ENCODE data around the gene SIRT4. TPM values are rescaled to one million over a fixed set of nuclear protein-coding genes. Genes with fewer than 3 reads are reported as not detected.

The SIRT4 gene
- total RNA-seq, 1 donor from 2014 or later = 4.5 TPM

DNA sequence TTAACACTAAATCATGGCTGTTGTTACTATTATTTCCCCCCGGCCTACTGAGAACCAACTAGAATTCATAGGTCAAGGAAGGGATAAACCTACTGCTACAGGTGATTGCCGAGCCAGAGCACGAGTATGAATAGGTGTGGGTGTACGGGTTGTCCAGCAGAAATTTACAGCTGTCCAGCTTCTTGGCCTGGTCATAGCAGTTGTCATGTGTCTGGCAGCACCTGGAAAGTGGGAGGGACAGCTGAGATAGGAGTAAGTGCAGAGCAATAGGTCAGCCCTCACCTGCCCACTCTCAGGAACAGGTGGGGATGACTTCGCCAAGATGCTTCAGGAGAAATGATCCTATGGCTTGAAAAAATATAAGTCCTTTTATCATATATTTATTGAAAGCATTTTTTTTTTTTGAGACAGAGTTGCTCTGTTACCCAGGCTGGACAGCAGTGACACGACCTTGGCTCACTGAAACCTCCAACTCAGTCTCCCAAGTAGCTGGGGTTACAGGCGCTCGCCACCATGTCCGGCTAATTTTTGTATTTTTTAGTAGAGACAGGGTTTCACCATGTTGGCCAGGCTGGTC is 22.8 kb downstream of the SIRT4 start:
- no peaks in the 10 kb centered on the region for H3K9me3 Mint-ChIP-seq (ENCODE audit: low read depth)
- H3K27ac Mint-ChIP-seq = no peak overlapping the region
- no peaks in the 10 kb centered on the region for H3K27me3 Mint-ChIP-seq
- TF ChIP-seq, protein P1, sequence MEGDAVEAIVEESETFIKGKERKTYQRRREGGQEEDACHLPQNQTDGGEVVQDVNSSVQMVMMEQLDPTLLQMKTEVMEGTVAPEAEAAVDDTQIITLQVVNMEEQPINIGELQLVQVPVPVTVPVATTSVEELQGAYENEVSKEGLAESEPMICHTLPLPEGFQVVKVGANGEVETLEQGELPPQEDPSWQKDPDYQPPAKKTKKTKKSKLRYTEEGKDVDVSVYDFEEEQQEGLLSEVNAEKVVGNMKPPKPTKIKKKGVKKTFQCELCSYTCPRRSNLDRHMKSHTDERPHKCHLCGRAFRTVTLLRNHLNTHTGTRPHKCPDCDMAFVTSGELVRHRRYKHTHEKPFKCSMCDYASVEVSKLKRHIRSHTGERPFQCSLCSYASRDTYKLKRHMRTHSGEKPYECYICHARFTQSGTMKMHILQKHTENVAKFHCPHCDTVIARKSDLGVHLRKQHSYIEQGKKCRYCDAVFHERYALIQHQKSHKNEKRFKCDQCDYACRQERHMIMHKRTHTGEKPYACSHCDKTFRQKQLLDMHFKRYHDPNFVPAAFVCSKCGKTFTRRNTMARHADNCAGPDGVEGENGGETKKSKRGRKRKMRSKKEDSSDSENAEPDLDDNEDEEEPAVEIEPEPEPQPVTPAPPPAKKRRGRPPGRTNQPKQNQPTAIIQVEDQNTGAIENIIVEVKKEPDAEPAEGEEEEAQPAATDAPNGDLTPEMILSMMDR (IDR thresholded peaks at IDR 0.05; ENCODE audit: unreplicated experiment) = no peak
- H3K36me3 Mint-ChIP-seq (ENCODE audit: insufficient read depth) = no peaks in the 10 kb centered on the region
- no peak for DNase-seq (ENCODE audit: low spot score, unreplicated experiment)
- peaks cover 33% of the 10 kb centered on the region for H3K4me1 Mint-ChIP-seq (ENCODE audit: low read depth)
- H3K4me3 Mint-ChIP-seq (ENCODE audit: low read depth) = no peak overlapping the region

DNA sequence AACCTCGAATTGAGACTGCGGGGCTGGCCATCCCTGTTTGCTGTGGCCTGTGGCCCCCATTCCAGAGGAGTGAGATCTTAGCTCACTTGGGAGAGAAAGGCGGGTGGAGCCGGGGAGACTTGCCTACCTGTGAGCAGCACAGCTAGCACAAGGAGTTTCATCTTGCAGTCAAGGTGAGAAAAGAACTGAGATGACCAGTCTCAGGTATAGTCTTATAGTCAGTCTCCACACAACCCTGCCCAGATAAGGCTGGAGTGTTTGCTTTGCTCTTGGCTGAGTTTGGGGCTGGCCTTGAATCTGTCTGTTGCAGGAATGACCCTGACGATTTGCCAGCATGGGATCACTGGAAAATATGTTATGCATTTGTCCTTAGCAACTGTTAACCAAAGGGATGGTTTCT is 25.5 kb downstream of the SIRT4 start, which contains the start of gene PLA2G1B:
TSS of gene PLA2G1B (minus strand) at position 187 of the 400 bp plus-strand sequence. CDS start at position 161, 26 bp downstream.
- H3K27ac Mint-ChIP-seq = peak within 1 kb of the TSS; percentile 15
- TF ChIP-seq, protein P1 (IDR thresholded peaks at IDR 0.05; ENCODE audit: unreplicated experiment) = no peak

DNA sequence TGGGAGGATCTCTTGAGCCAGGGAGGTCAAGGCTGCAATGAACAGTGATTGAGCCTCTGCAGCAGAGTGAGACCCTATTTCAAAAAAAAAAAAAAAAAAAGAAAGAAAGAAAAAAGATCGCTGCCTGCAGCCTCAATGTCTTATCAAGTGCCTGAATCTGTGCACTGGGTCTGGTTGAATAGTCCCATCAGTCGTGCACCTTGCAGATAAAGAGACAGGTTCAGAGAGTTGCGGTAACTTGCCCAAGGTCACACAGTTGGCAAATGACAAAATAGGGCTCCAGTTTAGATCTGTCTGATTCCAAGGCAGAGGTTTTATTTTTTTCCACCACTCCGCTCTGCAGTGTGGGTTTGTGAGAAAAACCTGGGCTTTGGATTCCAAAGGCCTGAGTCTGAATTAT is 26.1 kb downstream of the SIRT4 start:
- peaks cover 13% of the 10 kb centered on the region for H3K4me1 Mint-ChIP-seq (ENCODE audit: low read depth)
- H3K4me3 Mint-ChIP-seq (ENCODE audit: low read depth) = no peak overlapping the region
- no peak for DNase-seq (ENCODE audit: low spot score, unreplicated experiment)
- TF ChIP-seq, protein P1 (IDR thresholded peaks at IDR 0.05; ENCODE audit: unreplicated experiment) = no peak
- no peaks in the 10 kb centered on the region for H3K36me3 Mint-ChIP-seq (ENCODE audit: insufficient read depth)
- no peaks in the 10 kb centered on the region for H3K27me3 Mint-ChIP-seq
- H3K9me3 Mint-ChIP-seq (ENCODE audit: low read depth) = no peaks in the 10 kb centered on the region
- H3K27ac Mint-ChIP-seq = peak overlapping the region; percentile 15

More for the DNA sequence above, 25.5 kb downstream of the SIRT4 start, which contains the start of gene PLA2G1B:
- no peak for DNase-seq (ENCODE audit: low spot score, unreplicated experiment)
- H3K4me3 Mint-ChIP-seq (ENCODE audit: low read depth) = no peak within 1 kb of the TSS
- H3K36me3 Mint-ChIP-seq (ENCODE audit: insufficient read depth) = no peaks in the 10 kb centered on the region
- no peaks in the 10 kb centered on the region for H3K9me3 Mint-ChIP-seq (ENCODE audit: low read depth)
- peaks cover 13% of the 10 kb centered on the region for H3K4me1 Mint-ChIP-seq (ENCODE audit: low read depth)
- no peaks in the 10 kb centered on the region for H3K27me3 Mint-ChIP-seq

DNA sequence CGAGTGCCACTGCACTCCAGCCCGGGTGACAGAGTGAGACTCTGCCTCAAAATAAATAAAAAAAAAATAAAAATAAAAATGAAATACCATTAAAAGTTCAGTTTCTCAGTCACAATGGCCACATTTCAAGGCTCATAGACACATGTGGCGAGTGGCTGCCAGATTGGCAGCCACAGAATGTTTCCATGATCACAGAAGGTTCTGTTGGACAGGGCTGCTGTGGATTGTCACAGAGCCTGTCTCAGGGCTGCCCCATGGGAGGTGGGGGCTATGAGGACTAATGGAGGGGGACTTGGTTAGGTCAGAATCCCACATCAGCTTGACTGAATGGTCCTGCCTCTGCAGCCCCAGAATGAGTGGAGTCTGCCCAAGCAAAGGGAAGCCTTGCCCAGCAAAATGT is 29.3 kb downstream of the SIRT4 start:
- Mint-ChIP-seq H3K9me3 (ENCODE audit: low read depth) (peaks cover 6% of the 10 kb centered on the region), H3K27me3 (no peaks in the 10 kb centered on the region), H3K4me3 (ENCODE audit: low read depth) (no peak overlapping the region), H3K27ac (no peak overlapping the region), H3K4me1 (ENCODE audit: low read depth) (peaks cover 4% of the 10 kb centered on the region), H3K36me3 (ENCODE audit: insufficient read depth) (no peaks in the 10 kb centered on the region)
- TF ChIP-seq, protein P1 (IDR thresholded peaks at IDR 0.05; ENCODE audit: unreplicated experiment) = no peak
- no peak for DNase-seq (ENCODE audit: low spot score, unreplicated experiment)

DNA sequence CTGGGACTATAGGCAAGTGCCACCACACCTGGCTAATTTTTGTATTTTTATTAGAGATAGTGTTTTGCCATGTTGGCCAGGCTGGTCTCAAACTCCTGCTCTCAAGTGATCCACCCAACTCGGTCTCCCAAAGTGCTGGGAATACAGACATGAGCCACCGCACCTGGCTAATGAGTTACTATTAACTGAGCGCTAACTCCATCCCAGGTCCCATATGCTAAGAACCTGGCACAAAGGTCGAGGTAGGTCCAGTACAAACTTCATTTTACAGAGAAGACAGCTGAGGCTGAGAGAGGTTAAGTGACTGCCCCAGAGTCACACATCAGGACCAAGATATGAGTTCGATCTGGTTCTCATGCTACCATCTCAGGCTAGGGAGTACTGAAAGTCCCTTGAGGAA is 29.9 kb downstream of the SIRT4 start:
- no peak overlapping the region for H3K27ac Mint-ChIP-seq
- H3K4me3 Mint-ChIP-seq (ENCODE audit: low read depth) = no peak overlapping the region
- TF ChIP-seq, protein P1 (IDR thresholded peaks at IDR 0.05; ENCODE audit: unreplicated experiment) = no peak
- H3K4me1 Mint-ChIP-seq (ENCODE audit: low read depth) = peaks cover 4% of the 10 kb centered on the region
- H3K36me3 Mint-ChIP-seq (ENCODE audit: insufficient read depth) = peaks cover 1% of the 10 kb centered on the region
- no peaks in the 10 kb centered on the region for H3K27me3 Mint-ChIP-seq
- DNase-seq (ENCODE audit: low spot score, unreplicated experiment) = no peak
- peaks cover 11% of the 10 kb centered on the region for H3K9me3 Mint-ChIP-seq (ENCODE audit: low read depth)
